HEK293 (cell line): ENCODE data around the gene R3HDM2.

Source experiments
- CTCF ChIA-PET: fragments of 350-600 bp; formaldehyde crosslinking; extraction: SDS; loops from one replicate; lab custom pipeline; 2021; ENCODE audit warnings: antibody characterized with exemption; lab: Yijun Ruan, JAX
- POLR2A ChIA-PET: fragments of 300-600 bp; formaldehyde crosslinking; extraction: SDS; loops from one replicate; lab custom pipeline; 2020; ENCODE audit warnings: antibody characterized with exemption, inconsistent platforms; lab: Yijun Ruan, JAX
- H3K27ac ChIP-seq: fragments of 200-500 bp; sonication (Bioruptor generic); 2 replicates; pipeline ENCODE4 v1.5.1; 2014; ENCODE audit warnings: low read depth, low read length, control low read depth, inconsistent platforms; ENCODE audit errors: extremely low read depth
- H3K36me3 ChIP-seq, 2 experiments: fragments of 200-500 bp in 1 of 2; sonication (Bioruptor generic) in 1 of 2; 1 replicate in 1 of 2; 2 replicates in 1 of 2; pipeline ENCODE4 v1.5.1; 2014 to 2017; ENCODE audit warnings: inconsistent platforms in 2 of 2, low read length in 2 of 2; ENCODE audit not compliant: control insufficient read depth in 2 of 2, insufficient read depth in 1 of 2
- H3K4me1 ChIP-seq: fragments of 200-500 bp; sonication (Bioruptor generic); 2 replicates; pipeline ENCODE4 v1.5.1; 2014; ENCODE audit warnings: mild to moderate bottlenecking, low read length, inconsistent platforms; ENCODE audit not compliant: control insufficient read depth, insufficient read depth
- H3K4me3 ChIP-seq: 2 replicates; pipeline ENCODE4 v1.5.1; 2011; ENCODE audit warnings: low read depth, mild to moderate bottlenecking, control low read depth, low read length, moderate library complexity
- H3K9me3 ChIP-seq: fragments of 200-500 bp; sonication (Bioruptor generic); 2 replicates; pipeline ENCODE4 v1.5.1; 2014; ENCODE audit warnings: low read depth, low read length, inconsistent platforms; ENCODE audit not compliant: control insufficient read depth, insufficient read depth
- BCL11A ChIP-seq: fragments of 450-650 bp; formaldehyde crosslinking; IDR thresholded peaks from 2 replicates; pipeline ENCODE4 v1.5.1; 2016; ENCODE audit warnings: low read depth, missing biosample characterization, missing genetic modification characterization
- EGR2 ChIP-seq: fragments of 450-650 bp; formaldehyde crosslinking; IDR thresholded peaks from 2 replicates; pipeline ENCODE4 v1.5.1; 2016; ENCODE audit warnings: low read depth, missing biosample characterization, missing genetic modification characterization
- KLF9 ChIP-seq: fragments of 450-650 bp; formaldehyde crosslinking; IDR thresholded peaks from 2 replicates; pipeline ENCODE4 v1.5.1; 2016; ENCODE audit warnings: missing biosample characterization, missing genetic modification characterization, low read depth
- MEIS1 ChIP-seq: sonication (generic); formaldehyde crosslinking; IDR thresholded peaks from 2 replicates; pipeline ENCODE4 v1.8.1; 2022; ENCODE audit warnings: missing genetic modification reagents, mild to moderate bottlenecking, borderline replicate concordance
- PRDM10 ChIP-seq: fragments of 450-650 bp; formaldehyde crosslinking; IDR thresholded peaks from 2 replicates; pipeline ENCODE4 v1.5.1; 2016; ENCODE audit warnings: missing biosample characterization, missing genetic modification characterization
- REST ChIP-seq: fragments of 450-650 bp; formaldehyde crosslinking; IDR thresholded peaks from 2 replicates; pipeline ENCODE4 v1.5.1; 2016; ENCODE audit warnings: missing biosample characterization, missing genetic modification characterization
- YY2 ChIP-seq: fragments of 450-650 bp; formaldehyde crosslinking; IDR thresholded peaks from 2 replicates; pipeline ENCODE4 v1.5.1; 2016; ENCODE audit warnings: missing biosample characterization, missing genetic modification characterization
- ZBTB48 ChIP-seq: fragments of 450-650 bp; formaldehyde crosslinking; IDR thresholded peaks from 2 replicates; pipeline ENCODE4 v1.5.1; 2016; ENCODE audit warnings: missing biosample characterization, missing genetic modification characterization
- ZBTB7A ChIP-seq: fragments of 450-650 bp; formaldehyde crosslinking; IDR thresholded peaks from 2 replicates; pipeline ENCODE4 v1.5.1; 2016; ENCODE audit warnings: low read depth, missing biosample characterization, missing genetic modification characterization
- ZFHX2 ChIP-seq: fragments of 450-650 bp; formaldehyde crosslinking; conservative IDR thresholded peaks from 2 replicates; pipeline ENCODE4 v1.5.1; 2016; ENCODE audit warnings: missing biosample characterization, missing genetic modification characterization
- ZNF426 ChIP-seq: fragments of 450-650 bp; formaldehyde crosslinking; IDR thresholded peaks from 2 replicates; pipeline ENCODE4 v1.5.1; 2017; ENCODE audit warnings: missing biosample characterization, missing genetic modification characterization, mild to moderate bottlenecking, inconsistent platforms, moderate library complexity
- ZNF48 ChIP-seq: fragments of 450-650 bp; formaldehyde crosslinking; IDR thresholded peaks from 2 replicates; pipeline ENCODE4 v1.5.1; 2016; ENCODE audit warnings: missing biosample characterization, missing genetic modification characterization
- ZNF548 ChIP-seq: fragments of 450-650 bp; formaldehyde crosslinking; IDR thresholded peaks from 2 replicates; pipeline ENCODE4 v1.5.1; 2016; ENCODE audit warnings: missing biosample characterization, missing genetic modification characterization
- ZNF626 ChIP-seq: fragments of 450-650 bp; sonication (Bioruptor Pico); formaldehyde crosslinking; IDR thresholded peaks from 2 replicates; pipeline ENCODE4 v1.5.1; 2018; ENCODE audit warnings: missing biosample characterization, missing genetic modification characterization, inconsistent platforms
- TF ChIP-seq, protein P1 (sequence below): fragments of 450-650 bp; formaldehyde crosslinking; IDR thresholded peaks from 2 replicates; pipeline ENCODE4 v1.5.1; 2016; ENCODE audit warnings: missing biosample characterization, missing genetic modification characterization
- TF ChIP-seq, protein P2 (sequence below): fragments of 450-650 bp; formaldehyde crosslinking; IDR thresholded peaks from 2 replicates; pipeline ENCODE4 v1.5.1; 2016; ENCODE audit warnings: missing biosample characterization, missing genetic modification characterization
- TF ChIP-seq, protein P3 (sequence below): fragments of 450-650 bp; formaldehyde crosslinking; optimal IDR thresholded peaks from 2 replicates; pipeline ENCODE3; 2016; ENCODE audit warnings: missing biosample characterization, mild to moderate bottlenecking, missing genetic modification characterization

The R3HDM2 gene

DNA sequence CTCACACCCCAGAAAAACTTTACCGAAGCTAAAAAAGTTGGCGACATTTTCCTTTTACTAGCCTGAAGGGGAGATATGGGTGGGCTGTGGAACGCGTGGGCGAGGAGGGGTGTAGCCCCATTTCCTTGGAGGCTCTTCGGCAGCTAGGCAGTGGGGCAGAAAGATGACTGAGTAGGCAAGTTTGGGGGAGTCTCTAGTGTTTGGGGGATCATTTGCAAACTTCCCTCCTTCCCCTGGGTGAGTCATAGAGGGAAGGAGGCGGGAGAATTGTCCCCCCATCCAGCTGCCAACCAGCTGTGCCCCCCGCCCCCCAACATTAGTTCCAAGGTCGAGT, 31.0 kb upstream of the R3HDM2 start:
- H3K4me1 ChIP-seq: peaks cover 8% of the 10 kb centered on the region
- TF ChIP-seq ZNF426 (tag by site-specific recombination) (no peak), ZNF626 (tag by site-specific recombination) (no peak), ZFHX2 (tag by site-specific recombination) (peak; percentile 88), BCL11A (tag by site-specific recombination) (0 out of 2 replicates have a peak, but pooled peaks have one; percentile 16), ZNF548 (tag by site-specific recombination) (no peak), EGR2 (tag by site-specific recombination) (peak; percentile 10; the same call in 1 of the 2 replicates), REST (tag by site-specific recombination) (no peak), KLF9 (tag by site-specific recombination) (0 out of 2 replicates have a peak, but pooled peaks have one; percentile 11), PRDM10 (tag by site-specific recombination) (no peak), MEIS1 (CRISPR knock-in tag) (no peak), ZBTB7A (tag by site-specific recombination) (peak; percentile 92), ZBTB48 (peak; percentile 60; the same call in 1 of the 2 replicates), YY2 (tag by site-specific recombination) (no peak), ZNF48 (no peak)
- TF ChIP-seq, protein P1, sequence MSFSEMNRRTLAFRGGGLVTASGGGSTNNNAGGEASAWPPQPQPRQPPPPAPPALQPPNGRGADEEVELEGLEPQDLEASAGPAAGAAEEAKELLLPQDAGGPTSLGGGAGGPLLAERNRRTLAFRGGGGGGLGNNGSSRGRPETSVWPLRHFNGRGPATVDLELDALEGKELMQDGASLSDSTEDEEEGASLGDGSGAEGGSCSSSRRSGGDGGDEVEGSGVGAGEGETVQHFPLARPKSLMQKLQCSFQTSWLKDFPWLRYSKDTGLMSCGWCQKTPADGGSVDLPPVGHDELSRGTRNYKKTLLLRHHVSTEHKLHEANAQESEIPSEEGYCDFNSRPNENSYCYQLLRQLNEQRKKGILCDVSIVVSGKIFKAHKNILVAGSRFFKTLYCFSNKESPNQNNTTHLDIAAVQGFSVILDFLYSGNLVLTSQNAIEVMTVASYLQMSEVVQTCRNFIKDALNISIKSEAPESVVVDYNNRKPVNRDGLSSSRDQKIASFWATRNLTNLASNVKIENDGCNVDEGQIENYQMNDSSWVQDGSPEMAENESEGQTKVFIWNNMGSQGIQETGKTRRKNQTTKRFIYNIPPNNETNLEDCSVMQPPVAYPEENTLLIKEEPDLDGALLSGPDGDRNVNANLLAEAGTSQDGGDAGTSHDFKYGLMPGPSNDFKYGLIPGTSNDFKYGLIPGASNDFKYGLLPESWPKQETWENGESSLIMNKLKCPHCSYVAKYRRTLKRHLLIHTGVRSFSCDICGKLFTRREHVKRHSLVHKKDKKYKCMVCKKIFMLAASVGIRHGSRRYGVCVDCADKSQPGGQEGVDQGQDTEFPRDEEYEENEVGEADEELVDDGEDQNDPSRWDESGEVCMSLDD (tag by site-specific recombination): peak; percentile 100
- TF ChIP-seq, protein P2, sequence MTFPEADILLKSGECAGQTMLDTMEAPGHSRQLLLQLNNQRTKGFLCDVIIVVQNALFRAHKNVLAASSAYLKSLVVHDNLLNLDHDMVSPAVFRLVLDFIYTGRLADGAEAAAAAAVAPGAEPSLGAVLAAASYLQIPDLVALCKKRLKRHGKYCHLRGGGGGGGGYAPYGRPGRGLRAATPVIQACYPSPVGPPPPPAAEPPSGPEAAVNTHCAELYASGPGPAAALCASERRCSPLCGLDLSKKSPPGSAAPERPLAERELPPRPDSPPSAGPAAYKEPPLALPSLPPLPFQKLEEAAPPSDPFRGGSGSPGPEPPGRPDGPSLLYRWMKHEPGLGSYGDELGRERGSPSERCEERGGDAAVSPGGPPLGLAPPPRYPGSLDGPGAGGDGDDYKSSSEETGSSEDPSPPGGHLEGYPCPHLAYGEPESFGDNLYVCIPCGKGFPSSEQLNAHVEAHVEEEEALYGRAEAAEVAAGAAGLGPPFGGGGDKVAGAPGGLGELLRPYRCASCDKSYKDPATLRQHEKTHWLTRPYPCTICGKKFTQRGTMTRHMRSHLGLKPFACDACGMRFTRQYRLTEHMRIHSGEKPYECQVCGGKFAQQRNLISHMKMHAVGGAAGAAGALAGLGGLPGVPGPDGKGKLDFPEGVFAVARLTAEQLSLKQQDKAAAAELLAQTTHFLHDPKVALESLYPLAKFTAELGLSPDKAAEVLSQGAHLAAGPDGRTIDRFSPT (tag by site-specific recombination): 0 out of 2 replicates have a peak, but pooled peaks have one; percentile 70
- TF ChIP-seq, protein P3, sequence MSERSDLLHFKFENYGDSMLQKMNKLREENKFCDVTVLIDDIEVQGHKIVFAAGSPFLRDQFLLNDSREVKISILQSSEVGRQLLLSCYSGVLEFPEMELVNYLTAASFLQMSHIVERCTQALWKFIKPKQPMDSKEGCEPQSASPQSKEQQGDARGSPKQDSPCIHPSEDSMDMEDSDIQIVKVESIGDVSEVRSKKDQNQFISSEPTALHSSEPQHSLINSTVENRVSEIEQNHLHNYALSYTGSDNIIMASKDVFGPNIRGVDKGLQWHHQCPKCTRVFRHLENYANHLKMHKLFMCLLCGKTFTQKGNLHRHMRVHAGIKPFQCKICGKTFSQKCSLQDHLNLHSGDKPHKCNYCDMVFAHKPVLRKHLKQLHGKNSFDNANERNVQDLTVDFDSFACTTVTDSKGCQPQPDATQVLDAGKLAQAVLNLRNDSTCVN: no peak
- H3K27ac ChIP-seq: peak overlapping the region; percentile 25; the same call in 1 of the 2 replicates
- no peaks in the 10 kb centered on the region for H3K36me3 ChIP-seq
- H3K4me3 ChIP-seq: peak overlapping the region; percentile 48
- POLR2A ChIA-PET: interaction anchor here (4.0 kb wide), 1 partner anchor 58 kb away, joined by 13 read pairs; the partner anchor contains the start of gene DDIT3
- H3K9me3 ChIP-seq: no peaks in the 10 kb centered on the region
- CTCF ChIA-PET: interaction anchor here (0.6 to 4.2 kb wide), 16 partner anchors 9 to 1013 kb away, joined by 3 to 38 read pairs (median 4); partner anchors contain the start of genes ARHGAP9 and TIMELESS
